ENCODE results near the gene UBE2H. TPM values are rescaled to one million over a fixed set of nuclear protein-coding genes. Genes with fewer than 3 reads are reported as not detected.
A peak's percentile ranks its signal among the peaks of the same experiment; 100 is the strongest.

UBE2H gene
- polyA plus RNA-seq, 1 donor (not counting 4 experiments of a cell fraction or from before 2014, with no cell fraction given): 130 TPM

DNA sequence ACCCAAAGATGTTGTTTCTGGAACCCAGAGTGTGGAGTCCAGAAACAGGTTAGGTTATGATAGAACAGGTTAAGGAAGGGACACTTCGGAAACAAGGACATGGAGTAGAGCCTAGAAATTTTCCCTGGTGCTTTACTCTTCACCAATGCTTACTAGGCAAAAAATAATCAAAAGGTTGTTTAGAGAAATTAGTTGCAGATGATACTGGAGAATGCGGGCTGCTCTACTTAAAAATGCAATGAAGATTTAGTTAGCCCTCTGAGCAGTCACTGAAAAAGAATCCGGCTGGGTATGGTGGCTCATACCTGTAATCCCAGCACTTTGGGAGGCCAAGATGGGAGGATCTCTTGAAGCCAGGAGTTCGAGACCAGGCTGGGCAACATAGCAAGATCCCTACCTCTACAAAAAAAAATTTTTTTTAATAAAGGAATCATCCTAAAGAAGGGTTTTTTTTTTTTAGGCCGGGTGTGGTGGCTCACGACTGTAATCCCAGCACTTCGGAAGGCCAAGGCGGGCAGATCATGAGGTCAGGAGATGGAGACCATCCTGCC lies 3.3 kb upstream of the UBE2H start:
- FAIRE-seq: no peak

DNA sequence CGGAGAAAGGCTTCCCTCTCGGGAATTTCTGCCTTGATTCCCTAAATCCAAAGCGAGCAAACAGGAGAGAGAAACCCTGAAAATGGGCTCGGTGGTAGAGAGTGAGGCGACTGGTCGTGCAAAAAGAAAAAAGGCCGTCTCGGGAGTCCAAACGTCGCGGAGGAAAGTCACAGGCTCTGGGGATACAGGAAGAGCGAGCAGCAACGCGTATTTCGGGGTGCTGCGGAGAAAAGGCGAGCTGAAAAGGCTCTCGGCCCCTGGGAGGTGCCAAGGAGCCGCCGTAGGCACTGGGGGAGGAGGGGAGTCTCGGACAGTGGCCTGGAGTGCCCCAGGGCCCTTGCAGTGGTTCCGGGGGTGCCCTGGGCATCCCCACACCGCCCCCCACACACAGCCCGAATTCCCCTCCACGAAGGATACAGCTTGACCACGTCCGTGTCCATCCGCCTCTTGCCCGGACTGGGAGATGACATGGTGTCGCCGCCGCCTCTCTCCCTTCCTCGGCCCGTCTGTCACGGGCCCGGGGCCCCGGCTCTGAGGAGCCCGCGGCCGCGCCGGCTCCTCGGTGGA lies 591 bp downstream of the UBE2H start:
- Histone ChIP-seq H3K79me2 (ENCODE audit: control insufficient read depth, insufficient read depth, low read length) (peaks cover 54% of the 10 kb centered on the region), H3K36me3 (ENCODE audit: control insufficient read depth in 2 of 2, extremely low read depth in 1 of 2, insufficient read depth in 2 of 2, low read length in 2 of 2) (peaks cover 5 to 10% of the 10 kb centered on the region in 2 experiments), H3K9ac (ENCODE audit: control insufficient read depth, extremely low read depth, insufficient read depth, low read length) (peak overlapping the region; percentile 94), H3K27me3 (ENCODE audit: control insufficient read depth, extremely low read depth, insufficient read depth, low read length) (no peaks in the 10 kb centered on the region), H2AFZ (ENCODE audit: control insufficient read depth, low read length) (no peak overlapping the region), H4K20me1 (ENCODE audit: control insufficient read depth, extremely low read depth, insufficient read depth, low read length) (peaks cover 19% of the 10 kb centered on the region), H3K4me1 (ENCODE audit: control insufficient read depth, extremely low read depth, insufficient read depth, low read length) (peaks cover 35% of the 10 kb centered on the region), H3K27ac (ENCODE audit: control insufficient read depth, insufficient read depth, low read length) (peak overlapping the region; percentile 98), H3K9me3 (ENCODE audit: control insufficient read depth, low read depth, low read length) (no peaks in the 10 kb centered on the region), H3K4me3 (ENCODE audit: control insufficient read depth in 2 of 3, extremely low read depth in 1 of 3, insufficient read depth in 2 of 3, low read depth in 1 of 3, low read length in 3 of 3) (peak overlapping the region; percentile 91 to 93 (median 91)), H3K9me1 (ENCODE audit: control insufficient read depth, extremely low read depth, insufficient read depth, low read length) (peaks cover 1% of the 10 kb centered on the region), H3K4me2 (ENCODE audit: control insufficient read depth, extremely low read depth, insufficient read depth, low read depth, low read length) (peak overlapping the region; percentile 99)
- dilution Hi-C loops (cut with MboI; ENCODE audit: extremely low pct_ligation_motif_present, low sequenced_read_pairs): no loop called here
- no peak for TF ChIP-seq EZH2 (IDR thresholded peaks at IDR 0.05; ENCODE audit: low read length)
- TF ChIP-seq, protein P1, sequence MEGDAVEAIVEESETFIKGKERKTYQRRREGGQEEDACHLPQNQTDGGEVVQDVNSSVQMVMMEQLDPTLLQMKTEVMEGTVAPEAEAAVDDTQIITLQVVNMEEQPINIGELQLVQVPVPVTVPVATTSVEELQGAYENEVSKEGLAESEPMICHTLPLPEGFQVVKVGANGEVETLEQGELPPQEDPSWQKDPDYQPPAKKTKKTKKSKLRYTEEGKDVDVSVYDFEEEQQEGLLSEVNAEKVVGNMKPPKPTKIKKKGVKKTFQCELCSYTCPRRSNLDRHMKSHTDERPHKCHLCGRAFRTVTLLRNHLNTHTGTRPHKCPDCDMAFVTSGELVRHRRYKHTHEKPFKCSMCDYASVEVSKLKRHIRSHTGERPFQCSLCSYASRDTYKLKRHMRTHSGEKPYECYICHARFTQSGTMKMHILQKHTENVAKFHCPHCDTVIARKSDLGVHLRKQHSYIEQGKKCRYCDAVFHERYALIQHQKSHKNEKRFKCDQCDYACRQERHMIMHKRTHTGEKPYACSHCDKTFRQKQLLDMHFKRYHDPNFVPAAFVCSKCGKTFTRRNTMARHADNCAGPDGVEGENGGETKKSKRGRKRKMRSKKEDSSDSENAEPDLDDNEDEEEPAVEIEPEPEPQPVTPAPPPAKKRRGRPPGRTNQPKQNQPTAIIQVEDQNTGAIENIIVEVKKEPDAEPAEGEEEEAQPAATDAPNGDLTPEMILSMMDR (optimal IDR thresholded peaks at IDR 0.05 in 1 of 3, IDR thresholded peaks at IDR 0.05 in 1 of 3, conservative IDR thresholded peaks at IDR 0.05 in 1 of 3; ENCODE audit: extremely low read depth in 1 of 3, insufficient read depth in 2 of 3, low read length in 3 of 3): peak in 1 of 3 experiments; percentile 45
- DNase-seq (ENCODE audit: low read depth, low spot score) (no peak), FAIRE-seq (no peak)

More for the DNA sequence above, 3.3 kb upstream of the UBE2H start:
- Histone ChIP-seq H3K4me1 (ENCODE audit: control insufficient read depth, extremely low read depth, insufficient read depth, low read length) (peaks cover 38% of the 10 kb centered on the region), H3K36me3 (ENCODE audit: control insufficient read depth in 2 of 2, extremely low read depth in 1 of 2, insufficient read depth in 2 of 2, low read length in 2 of 2) (no peaks in the 10 kb centered on the region), H3K4me2 (ENCODE audit: control insufficient read depth, extremely low read depth, insufficient read depth, low read depth, low read length) (peak overlapping the region; percentile 8), H3K4me3 (ENCODE audit: control insufficient read depth in 2 of 3, extremely low read depth in 1 of 3, insufficient read depth in 2 of 3, low read depth in 1 of 3, low read length in 3 of 3) (no peak overlapping the region), H4K20me1 (ENCODE audit: control insufficient read depth, extremely low read depth, insufficient read depth, low read length) (no peaks in the 10 kb centered on the region), H3K9ac (ENCODE audit: control insufficient read depth, extremely low read depth, insufficient read depth, low read length) (no peak overlapping the region), H3K9me1 (ENCODE audit: control insufficient read depth, extremely low read depth, insufficient read depth, low read length) (no peaks in the 10 kb centered on the region), H2AFZ (ENCODE audit: control insufficient read depth, low read length) (no peak overlapping the region), H3K27me3 (ENCODE audit: control insufficient read depth, extremely low read depth, insufficient read depth, low read length) (no peaks in the 10 kb centered on the region), H3K27ac (ENCODE audit: control insufficient read depth, insufficient read depth, low read length) (peak overlapping the region; percentile 63), H3K79me2 (ENCODE audit: control insufficient read depth, insufficient read depth, low read length) (peaks cover 17% of the 10 kb centered on the region), H3K9me3 (ENCODE audit: control insufficient read depth, low read depth, low read length) (no peaks in the 10 kb centered on the region)
- no peak for DNase-seq (ENCODE audit: low read depth, low spot score)
- TF ChIP-seq, protein P1 (optimal IDR thresholded peaks at IDR 0.05 in 1 of 3, IDR thresholded peaks at IDR 0.05 in 1 of 3, conservative IDR thresholded peaks at IDR 0.05 in 1 of 3; ENCODE audit: extremely low read depth in 1 of 3, insufficient read depth in 2 of 3, low read length in 3 of 3): no peak
- TF ChIP-seq EZH2 (IDR thresholded peaks at IDR 0.05; ENCODE audit: low read length): no peak
- dilution Hi-C loops (cut with MboI; ENCODE audit: extremely low pct_ligation_motif_present, low sequenced_read_pairs): no loop called here
